Measurements from ENCODE around the gene SSBP3. TPM values are rescaled to one million over a fixed set of nuclear protein-coding genes. Genes with fewer than 3 reads are reported as not detected.

SSBP3 gene
- total RNA-seq, 1 donor from 2014 or later, result 84.1 TPM

DNA sequence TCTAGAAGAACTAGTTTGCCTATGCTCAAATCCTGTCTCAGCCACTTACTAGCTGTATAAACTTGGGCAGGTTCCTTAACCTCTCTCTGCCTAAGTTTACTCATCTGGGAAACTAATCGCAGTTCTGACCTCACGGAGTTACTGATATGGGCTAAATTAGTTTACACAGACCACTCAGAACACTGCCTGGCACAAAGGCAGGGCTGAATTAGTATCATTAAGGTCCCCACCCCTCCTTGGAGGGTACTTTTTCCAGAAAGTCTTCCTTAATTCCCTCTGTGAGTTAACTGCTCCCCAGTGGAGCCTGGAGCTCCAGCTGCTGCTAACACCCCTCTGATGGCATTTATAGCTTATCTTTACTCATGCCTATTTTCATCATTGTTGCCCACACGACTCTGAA is 40.3 kb downstream of the SSBP3 start:
- Mint-ChIP-seq H3K27me3 (no peaks in the 10 kb centered on the region), H3K27ac (peak overlapping the region; percentile 45), H3K36me3 (ENCODE audit: low read depth) (peaks cover 25% of the 10 kb centered on the region), H3K4me3 (no peak overlapping the region), H3K4me1 (peaks cover 49% of the 10 kb centered on the region), H3K9me3 (no peaks in the 10 kb centered on the region)
- DNase-seq, result no peak
- intact Hi-C loops (cut with micrococcal nuclease), result no loop called here

DNA sequence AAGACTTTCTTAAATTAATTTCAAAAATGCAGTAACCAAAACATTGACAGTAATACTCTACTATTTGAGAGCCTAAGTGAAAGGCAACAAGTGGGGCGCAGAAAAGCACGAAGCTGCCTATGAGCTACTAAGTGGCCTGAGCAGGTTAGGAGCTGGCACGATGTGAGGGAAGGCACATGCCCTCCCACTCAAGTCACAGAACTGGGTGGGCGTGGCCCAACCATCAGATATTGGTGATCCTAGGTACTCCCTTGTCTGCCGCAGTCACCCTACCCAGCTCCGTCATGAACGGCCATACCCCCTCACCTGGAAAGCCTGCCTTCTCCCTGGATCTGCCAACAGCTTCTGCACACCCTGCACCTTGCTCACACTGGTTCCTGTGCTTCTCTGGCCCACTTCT is 40.8 kb downstream of the SSBP3 start:
- peaks cover 53% of the 10 kb centered on the region for H3K4me1 Mint-ChIP-seq
- peaks cover 23% of the 10 kb centered on the region for H3K36me3 Mint-ChIP-seq (ENCODE audit: low read depth)
- no peak overlapping the region for H3K27ac Mint-ChIP-seq
- H3K4me3 Mint-ChIP-seq, result no peak overlapping the region
- DNase-seq, result no peak
- no peaks in the 10 kb centered on the region for H3K9me3 Mint-ChIP-seq
- H3K27me3 Mint-ChIP-seq, result no peaks in the 10 kb centered on the region
- intact Hi-C loops (cut with micrococcal nuclease), result no loop called here

GRCh38 chr1:54364995-54365394 is 41.2 kb downstream of the SSBP3 start:
- no peaks in the 10 kb centered on the region for H3K9me3 Mint-ChIP-seq
- no peaks in the 10 kb centered on the region for H3K27me3 Mint-ChIP-seq
- no peak overlapping the region for H3K27ac Mint-ChIP-seq
- H3K4me3 Mint-ChIP-seq, result no peak overlapping the region
- intact Hi-C loops (cut with micrococcal nuclease), result no loop called here
- DNase-seq, result no peak
- peaks cover 57% of the 10 kb centered on the region for H3K4me1 Mint-ChIP-seq
- H3K36me3 Mint-ChIP-seq (ENCODE audit: low read depth), result peaks cover 19% of the 10 kb centered on the region

DNA sequence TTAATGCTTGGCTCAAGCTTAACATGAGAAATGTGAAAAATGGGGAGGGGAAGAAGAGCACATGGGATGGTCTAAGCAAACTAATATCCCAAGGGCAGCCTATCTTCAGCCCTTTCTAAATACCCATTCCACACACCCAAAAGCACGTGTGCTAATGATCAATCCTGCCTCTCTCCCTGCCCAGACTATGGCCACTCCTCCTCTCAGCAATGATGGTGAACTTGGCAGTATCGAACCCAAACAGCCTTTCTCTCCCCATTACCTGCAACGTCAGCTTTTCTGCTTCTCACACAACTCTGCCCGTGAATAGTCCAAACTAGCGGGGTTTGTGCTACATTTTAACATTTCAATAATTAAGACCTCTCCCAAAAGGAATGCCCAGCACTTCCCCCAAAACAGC is 41.6 kb downstream of the SSBP3 start:
- intact Hi-C loops (cut with micrococcal nuclease), result no loop called here
- no peak for DNase-seq
- Mint-ChIP-seq H3K36me3 (ENCODE audit: low read depth) (peaks cover 20% of the 10 kb centered on the region), H3K4me1 (peaks cover 61% of the 10 kb centered on the region), H3K4me3 (no peak overlapping the region), H3K27ac (no peak overlapping the region), H3K27me3 (no peaks in the 10 kb centered on the region), H3K9me3 (no peaks in the 10 kb centered on the region)

DNA sequence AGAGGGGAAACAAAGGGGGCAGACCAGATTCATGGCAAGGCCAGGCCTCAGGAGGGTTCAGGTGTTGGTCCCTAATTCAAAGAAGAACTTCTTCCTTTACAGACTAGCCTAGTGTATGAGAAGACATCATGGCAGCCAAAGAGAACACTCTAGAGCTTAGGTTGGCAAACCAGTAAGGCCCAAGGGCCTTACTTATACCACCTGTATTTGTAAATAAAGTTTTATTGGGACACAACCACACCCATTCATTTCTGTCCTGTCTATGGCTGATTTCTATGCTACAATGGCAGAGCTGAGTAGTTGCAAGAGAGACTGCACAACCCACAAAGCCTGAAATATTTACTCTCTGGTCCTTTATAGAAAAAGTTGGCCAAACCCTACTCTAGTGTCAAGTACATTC is 42.3 kb downstream of the SSBP3 start:
- no peak overlapping the region for H3K27ac Mint-ChIP-seq
- peaks cover 65% of the 10 kb centered on the region for H3K4me1 Mint-ChIP-seq
- H3K27me3 Mint-ChIP-seq, result no peaks in the 10 kb centered on the region
- intact Hi-C loops (cut with micrococcal nuclease), result no loop called here
- no peak for DNase-seq
- H3K9me3 Mint-ChIP-seq, result no peaks in the 10 kb centered on the region
- no peak overlapping the region for H3K4me3 Mint-ChIP-seq
- peaks cover 20% of the 10 kb centered on the region for H3K36me3 Mint-ChIP-seq (ENCODE audit: low read depth)

- Mint-ChIP-seq H3K9me3 (no peaks in the 10 kb centered on the region), H3K4me3 (no peak overlapping the region), H3K27me3 (no peaks in the 10 kb centered on the region), H3K36me3 (ENCODE audit: low read depth) (peaks cover 27% of the 10 kb centered on the region), H3K27ac (no peak overlapping the region), H3K4me1 (peaks cover 67% of the 10 kb centered on the region)
- intact Hi-C loops (cut with micrococcal nuclease), result no loop called here
- DNase-seq, result no peak
Measured at GRCh38 chr1:54362881-54363340, 43.3 kb downstream of the SSBP3 start.

GRCh38 chr1:54361342-54361741 is 44.9 kb downstream of the SSBP3 start:
- DNase-seq, result no peak
- H3K4me1 Mint-ChIP-seq, result peaks cover 81% of the 10 kb centered on the region
- H3K9me3 Mint-ChIP-seq, result no peaks in the 10 kb centered on the region
- H3K36me3 Mint-ChIP-seq (ENCODE audit: low read depth), result peaks cover 29% of the 10 kb centered on the region
- peak overlapping the region; percentile 18 for H3K27ac Mint-ChIP-seq
- H3K4me3 Mint-ChIP-seq, result no peak overlapping the region
- H3K27me3 Mint-ChIP-seq, result no peaks in the 10 kb centered on the region
- intact Hi-C loops (cut with micrococcal nuclease), result no loop called here

DNA sequence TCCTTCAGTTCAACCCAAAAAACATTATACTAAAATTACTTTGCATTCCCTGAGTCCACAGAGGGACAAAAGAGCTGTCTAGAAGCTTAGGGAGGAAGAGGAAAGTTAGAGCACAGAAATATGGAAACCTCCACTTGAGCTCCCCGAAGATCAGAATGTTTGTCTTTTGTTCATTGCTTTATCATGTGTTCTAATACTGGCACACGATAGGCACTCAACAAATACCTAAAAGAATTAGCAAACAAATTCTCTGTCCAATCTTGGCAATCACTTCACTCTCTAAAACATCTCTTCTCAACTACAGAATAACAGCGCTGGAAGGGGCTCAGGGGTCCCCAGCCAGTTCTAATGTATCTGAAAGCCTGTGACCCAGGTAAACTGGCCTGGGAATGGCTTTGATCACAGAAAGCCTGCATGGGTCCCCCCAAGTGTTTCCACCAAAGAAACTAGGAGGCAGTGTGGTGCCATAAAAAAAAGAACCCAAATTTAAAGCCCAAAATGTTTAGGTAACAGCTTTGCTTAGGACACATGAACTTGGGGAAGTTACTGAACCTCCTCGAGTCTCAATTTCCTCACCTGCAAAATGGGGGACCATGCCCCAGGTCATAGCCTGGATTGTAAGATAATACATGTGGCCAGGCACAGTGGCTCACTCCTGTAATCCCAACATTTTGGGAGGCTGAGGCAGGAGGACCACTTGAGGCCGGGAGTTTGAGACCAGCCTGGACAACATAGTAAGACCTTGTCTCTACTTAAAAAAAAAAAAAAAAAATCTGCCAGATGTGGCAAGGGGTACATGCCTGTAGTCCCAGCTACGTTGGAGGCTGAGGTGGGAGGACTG is 45.8 kb downstream of the SSBP3 start:
- no peaks in the 10 kb centered on the region for H3K27me3 Mint-ChIP-seq
- no peak for DNase-seq
- peaks cover 23% of the 10 kb centered on the region for H3K36me3 Mint-ChIP-seq (ENCODE audit: low read depth)
- H3K4me1 Mint-ChIP-seq, result peaks cover 84% of the 10 kb centered on the region
- no peaks in the 10 kb centered on the region for H3K9me3 Mint-ChIP-seq
- no peak overlapping the region for H3K4me3 Mint-ChIP-seq
- intact Hi-C loops (cut with micrococcal nuclease), result no loop called here
- no peak overlapping the region for H3K27ac Mint-ChIP-seq

DNA sequence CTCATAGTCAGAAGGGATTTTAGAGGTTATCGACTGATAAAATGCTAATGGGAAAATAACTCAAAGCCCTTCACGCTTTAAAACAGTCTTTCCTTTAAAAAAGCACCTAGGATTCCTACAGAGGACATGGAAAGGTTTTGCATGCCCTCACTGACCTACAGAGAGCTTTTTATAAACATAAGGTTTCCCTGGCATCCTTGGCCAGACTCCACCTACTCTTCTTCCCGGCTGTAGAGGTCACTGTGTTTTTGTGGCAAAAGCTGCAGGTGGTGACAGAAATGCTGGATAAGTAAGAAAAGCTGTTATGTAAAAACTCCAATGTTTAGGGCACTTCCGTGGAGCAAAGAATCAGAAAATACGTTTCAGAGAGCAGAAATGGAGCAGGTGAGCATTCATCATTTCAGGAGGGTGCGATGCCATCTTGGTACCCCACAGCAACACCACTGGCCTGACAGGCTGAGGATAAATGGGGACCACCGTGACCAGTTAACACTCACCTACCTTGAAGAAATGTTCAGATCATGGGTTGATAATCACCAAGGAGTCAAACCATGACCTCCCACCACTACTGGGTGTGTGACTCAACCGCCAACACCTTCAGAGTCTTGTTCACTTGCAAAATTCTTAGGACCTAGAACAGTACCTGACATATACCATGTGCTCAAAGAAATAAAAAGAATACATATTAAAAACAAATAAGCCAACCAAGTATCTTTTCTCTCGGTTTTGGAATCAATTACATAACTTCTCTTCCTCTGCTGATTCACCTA is 46.6 kb downstream of the SSBP3 start:
- Mint-ChIP-seq H3K27me3 (no peaks in the 10 kb centered on the region), H3K4me3 (peak overlapping the region; percentile 9), H3K27ac (peak overlapping the region; percentile 67), H3K9me3 (no peaks in the 10 kb centered on the region), H3K36me3 (ENCODE audit: low read depth) (peaks cover 20% of the 10 kb centered on the region), H3K4me1 (peaks cover 85% of the 10 kb centered on the region)
- intact Hi-C loops (cut with micrococcal nuclease), result loop anchor here (5.0 kb wide), 1 partner anchor 128 kb away; no protein-coding TSS in a partner anchor
- DNase-seq, result no peak

DNA sequence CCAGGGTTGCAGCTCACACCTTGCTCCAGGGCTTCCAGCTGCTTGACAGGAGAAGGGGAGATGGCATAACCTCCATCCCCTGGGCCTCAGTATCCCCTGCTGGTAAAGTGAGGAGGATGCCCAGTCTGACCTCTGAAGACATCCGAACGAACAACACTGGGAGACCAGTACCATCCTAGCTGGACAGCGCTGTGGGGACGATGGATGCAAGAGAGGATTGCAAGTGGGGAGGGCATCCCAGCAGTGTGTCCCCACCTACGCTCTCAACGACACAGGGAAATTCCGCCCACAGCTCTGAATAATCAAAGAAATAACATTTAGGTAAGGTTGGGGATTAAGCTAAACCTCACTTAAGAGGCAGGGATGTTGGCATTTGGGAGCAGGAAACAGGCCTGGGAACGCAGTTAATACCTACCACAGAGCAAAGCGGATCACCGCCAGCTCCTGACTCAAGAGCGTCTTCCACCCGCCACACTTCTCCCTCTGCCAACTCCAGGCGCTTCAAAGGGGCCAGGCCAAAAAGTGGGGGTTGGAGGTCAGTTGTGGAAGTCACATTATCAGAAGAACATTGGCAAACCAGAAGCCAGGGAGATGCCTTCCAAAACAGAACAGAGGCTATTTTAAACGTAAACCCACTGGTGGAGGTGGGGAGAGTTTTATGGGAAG is 47.6 kb downstream of the SSBP3 start:
- peak overlapping the region; percentile 60 for H3K27ac Mint-ChIP-seq
- no peak for DNase-seq
- no peaks in the 10 kb centered on the region for H3K9me3 Mint-ChIP-seq
- intact Hi-C loops (cut with micrococcal nuclease), result loop anchor here (5.0 kb wide), 1 partner anchor 129 kb away; no protein-coding TSS in a partner anchor
- H3K4me3 Mint-ChIP-seq, result no peak overlapping the region
- peaks cover 85% of the 10 kb centered on the region for H3K4me1 Mint-ChIP-seq
- peaks cover 15% of the 10 kb centered on the region for H3K36me3 Mint-ChIP-seq (ENCODE audit: low read depth)
- no peaks in the 10 kb centered on the region for H3K27me3 Mint-ChIP-seq

- Mint-ChIP-seq H3K36me3 (ENCODE audit: low read depth) (peaks cover 15% of the 10 kb centered on the region), H3K4me3 (peak overlapping the region; percentile 81), H3K27ac (peak overlapping the region; percentile 86)
Measured at GRCh38 chr1:54357967-54358366, 48.2 kb downstream of the SSBP3 start.

DNA sequence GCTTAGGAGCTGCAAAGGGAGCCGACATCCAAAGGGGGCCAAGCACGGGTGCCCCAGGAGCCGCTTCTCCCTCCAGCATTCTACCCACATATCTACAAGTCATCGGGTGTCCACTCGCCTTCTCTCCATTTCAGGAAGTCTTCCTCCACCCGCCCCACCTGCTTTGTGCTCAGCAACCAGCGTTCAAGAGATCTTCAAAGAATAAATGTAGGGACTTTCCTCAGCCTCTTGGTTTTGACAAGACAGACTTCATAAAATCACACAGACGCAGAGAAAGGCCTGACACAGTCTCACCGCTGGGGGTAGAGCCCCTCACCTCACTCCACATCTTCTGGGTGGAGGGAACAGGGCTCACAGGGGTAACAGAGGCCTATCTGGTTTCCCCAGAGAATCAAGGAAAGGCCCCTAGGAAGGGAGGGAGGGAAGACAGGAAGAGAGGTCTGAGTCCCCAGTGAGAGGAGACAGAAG is 49.5 kb downstream of the SSBP3 start:
- intact Hi-C loops (cut with micrococcal nuclease), result loop anchor here (1.0 to 5.0 kb wide), 4 partner anchors 20 to 131 kb away; partner anchors contain the start of gene SSBP3
- Mint-ChIP-seq H3K4me1 (peaks cover 79% of the 10 kb centered on the region), H3K4me3 (peak overlapping the region; percentile 81), H3K27me3 (no peaks in the 10 kb centered on the region), H3K9me3 (no peaks in the 10 kb centered on the region), H3K27ac (peak overlapping the region; percentile 86), H3K36me3 (ENCODE audit: low read depth) (peaks cover 17% of the 10 kb centered on the region)
- DNase-seq, result peak; percentile 87

More at GRCh38 chr1:54357967-54358366, 48.2 kb downstream of the SSBP3 start:
- H3K27me3 Mint-ChIP-seq, result no peaks in the 10 kb centered on the region
- intact Hi-C loops (cut with micrococcal nuclease), result loop anchor here (2.0 to 5.0 kb wide), 3 partner anchors 19 to 129 kb away; partner anchors contain the start of gene SSBP3
- no peaks in the 10 kb centered on the region for H3K9me3 Mint-ChIP-seq
- H3K4me1 Mint-ChIP-seq, result peaks cover 83% of the 10 kb centered on the region
- DNase-seq, result no peak

DNA sequence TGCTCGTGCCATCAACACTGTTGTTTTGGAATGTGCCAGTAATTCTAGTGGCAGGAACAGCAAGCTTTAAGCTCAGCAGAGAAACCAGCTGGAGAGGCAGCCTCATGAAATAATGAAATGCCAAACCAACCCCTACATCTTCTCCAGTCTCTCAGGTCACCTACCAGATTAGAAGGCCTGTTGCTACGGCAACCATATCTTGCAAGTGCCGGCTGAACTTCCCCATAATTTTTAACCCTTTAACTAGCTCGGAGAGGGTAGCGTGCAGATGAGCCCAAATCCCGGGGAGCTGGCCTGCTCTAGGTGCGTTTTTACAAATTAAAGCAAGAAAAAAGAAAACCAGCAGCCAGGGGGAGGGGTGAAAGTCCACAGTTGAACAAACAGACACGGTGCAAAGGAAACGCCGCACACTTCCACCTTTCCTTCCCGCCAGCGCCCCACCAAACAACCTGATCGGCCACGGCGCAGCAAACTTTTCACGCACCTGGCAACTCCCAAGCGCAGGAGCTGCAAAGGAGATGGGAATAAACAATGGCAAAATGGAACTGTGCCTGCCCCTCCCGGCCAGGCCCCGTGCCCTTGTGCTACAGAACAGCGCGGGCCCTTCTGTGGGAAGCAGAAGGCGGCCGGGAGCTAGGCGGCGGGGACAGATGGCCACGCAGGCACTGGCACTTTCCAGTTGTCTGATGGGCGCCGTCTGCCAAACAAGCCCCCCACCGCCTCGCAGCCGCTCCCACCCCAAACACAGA is 50.1 kb downstream of the SSBP3 start:
- Mint-ChIP-seq H3K9me3 (no peaks in the 10 kb centered on the region), H3K27ac (peak overlapping the region; percentile 86), H3K27me3 (no peaks in the 10 kb centered on the region), H3K4me3 (peak overlapping the region; percentile 81), H3K4me1 (peaks cover 78% of the 10 kb centered on the region), H3K36me3 (ENCODE audit: low read depth) (peaks cover 20% of the 10 kb centered on the region)
- intact Hi-C loops (cut with micrococcal nuclease), result loop anchor here (1.0 to 5.0 kb wide), 4 partner anchors 21 to 131 kb away; partner anchors contain the start of gene SSBP3
- DNase-seq, result peak; percentile 70
